HG03521 (cell line): ENCODE results near the gene GRWD1.

Source experiments
- ATAC-seq: cut with Tn5 transposase; IDR thresholded peaks from one replicate; pipeline ENCODE4 v1.9.1; 2021; ENCODE audit warnings: mild to moderate bottlenecking, moderate library complexity; ENCODE audit not compliant: unreplicated experiment

Gene GRWD1

DNA sequence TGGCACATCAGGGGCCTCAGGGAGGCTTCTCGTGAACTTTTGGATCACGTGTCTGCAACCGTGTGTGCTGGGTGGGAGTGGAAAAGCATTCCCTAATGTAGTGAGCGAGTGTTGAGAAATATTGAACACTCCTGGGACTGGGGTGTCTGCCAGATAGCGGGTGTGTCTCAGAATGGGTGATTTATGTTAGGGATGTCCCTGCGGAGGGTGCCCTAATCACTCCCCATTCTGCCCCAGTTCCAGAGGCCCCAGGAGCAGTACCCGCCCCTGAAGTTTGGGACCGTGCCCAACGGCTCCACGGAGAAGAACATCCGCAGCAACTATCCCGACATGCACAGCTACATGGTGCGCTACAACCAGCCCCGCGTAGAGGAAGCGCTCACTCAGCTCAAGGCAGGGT lies 24.2 kb upstream of the GRWD1 start:
- no peak for ATAC-seq

DNA sequence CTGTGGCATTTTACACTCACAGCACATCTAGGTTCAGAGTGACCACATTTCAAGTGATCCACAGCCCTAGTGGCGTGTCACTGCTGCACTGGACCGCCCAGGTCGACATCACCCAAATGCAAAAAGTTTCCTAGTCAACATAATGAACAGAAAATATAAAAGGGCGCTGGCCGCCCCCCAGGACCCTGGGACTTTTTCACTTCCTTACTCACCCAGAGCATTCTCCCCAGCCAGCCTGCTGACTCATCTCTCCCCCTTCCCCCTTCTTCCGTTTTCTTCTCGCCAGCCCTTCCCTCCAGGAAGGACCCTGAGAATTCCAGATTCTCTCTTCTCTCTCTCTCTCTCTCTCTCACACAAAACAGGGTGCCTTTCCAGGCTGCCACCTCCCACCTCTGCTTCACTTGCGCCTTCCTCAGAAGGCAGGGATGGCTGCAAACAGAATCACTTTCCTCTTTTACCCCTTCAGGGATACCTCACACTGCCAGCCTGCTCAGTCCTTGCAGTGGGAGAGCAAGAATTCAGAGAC lies 21.0 kb upstream of the GRWD1 start:
- no peak for ATAC-seq

- ATAC-seq = no peak
Measured at GRCh38 chr19:48428670-48429069, 17.1 kb upstream of the GRWD1 start.

DNA sequence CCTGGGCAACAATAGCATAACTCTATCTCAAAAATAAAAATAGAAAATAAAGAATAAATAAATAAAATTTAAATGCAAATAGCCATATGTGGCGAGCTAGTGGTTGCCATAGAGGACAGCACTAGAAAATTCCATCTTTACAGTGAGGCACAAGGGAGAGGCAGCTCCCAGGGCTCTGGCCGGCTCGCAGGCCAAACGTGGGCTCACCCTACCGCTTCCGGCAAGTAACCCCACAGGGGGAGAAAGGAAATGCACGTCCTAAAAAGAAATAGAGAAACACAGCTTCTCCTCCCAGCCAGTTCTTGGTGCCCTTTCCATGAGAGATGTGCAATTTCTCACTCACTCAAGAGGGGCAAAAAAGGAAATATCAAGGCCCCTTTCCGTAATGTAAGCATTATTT lies 12.4 kb upstream of the GRWD1 start:
- ATAC-seq = no peak

DNA sequence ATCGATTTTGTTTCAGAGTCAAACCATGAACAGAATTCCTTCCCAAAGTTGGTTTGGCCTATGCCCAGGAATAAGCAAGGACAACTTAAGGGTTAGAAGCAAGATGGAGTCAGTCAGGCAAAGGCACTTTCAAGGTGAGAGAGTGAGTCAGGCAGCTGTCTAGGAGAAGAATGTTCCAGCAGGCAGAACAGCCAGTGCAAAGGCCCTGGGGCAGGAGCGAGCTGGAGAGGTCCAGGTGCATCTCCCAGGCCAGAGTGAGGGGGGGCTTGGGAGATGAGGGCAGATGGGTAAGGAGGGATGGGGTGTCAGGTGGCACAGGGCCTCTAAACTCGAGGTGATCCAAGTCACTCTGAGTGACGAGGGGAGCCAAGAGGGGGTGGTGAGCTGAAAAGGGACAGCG lies 9.2 kb upstream of the GRWD1 start:
- ATAC-seq = no peak

DNA sequence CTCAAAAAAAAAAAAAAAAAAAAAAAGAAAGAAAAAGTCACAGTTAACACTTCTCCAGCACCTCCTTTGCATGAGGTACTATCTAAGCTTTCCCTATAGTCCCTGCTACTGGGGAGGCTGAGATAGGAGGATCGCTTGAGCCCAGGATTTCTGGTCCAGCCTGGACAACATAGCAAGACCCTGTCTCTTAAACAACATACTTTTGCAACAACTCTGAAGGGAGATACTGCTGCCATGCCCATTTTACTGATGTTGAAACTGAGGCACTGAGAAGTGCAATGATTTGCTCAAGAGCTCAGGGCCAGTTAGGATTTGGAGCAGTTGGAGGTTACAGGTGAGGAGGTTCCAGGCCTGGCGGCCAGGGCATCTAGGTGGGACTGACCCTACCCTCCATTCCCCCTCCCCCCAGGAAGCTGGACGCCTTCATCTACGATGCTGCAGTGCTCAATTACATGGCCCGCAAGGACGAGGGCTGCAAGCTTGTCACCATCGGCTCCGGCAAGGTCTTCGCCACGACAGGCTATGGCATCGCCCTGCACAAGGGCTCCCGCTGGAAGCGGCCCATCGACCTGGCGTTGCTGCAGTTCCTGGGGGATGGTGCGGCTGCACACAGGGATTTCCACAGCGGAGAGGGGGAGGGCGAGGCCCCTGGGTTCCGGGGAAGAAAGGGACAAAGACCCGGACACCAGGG lies 4.3 kb upstream of the GRWD1 start:
- ATAC-seq = no peak

GRCh38 chr19:48442116-48443035 lies 3.4 kb upstream of the GRWD1 start:
- ATAC-seq = no peak

GRCh38 chr19:48443256-48443655 lies 2.5 kb upstream of the GRWD1 start:
- ATAC-seq = no peak

GRCh38 chr19:48443731-48444128 lies 2.1 kb upstream of the GRWD1 start:
- ATAC-seq = no peak

DNA sequence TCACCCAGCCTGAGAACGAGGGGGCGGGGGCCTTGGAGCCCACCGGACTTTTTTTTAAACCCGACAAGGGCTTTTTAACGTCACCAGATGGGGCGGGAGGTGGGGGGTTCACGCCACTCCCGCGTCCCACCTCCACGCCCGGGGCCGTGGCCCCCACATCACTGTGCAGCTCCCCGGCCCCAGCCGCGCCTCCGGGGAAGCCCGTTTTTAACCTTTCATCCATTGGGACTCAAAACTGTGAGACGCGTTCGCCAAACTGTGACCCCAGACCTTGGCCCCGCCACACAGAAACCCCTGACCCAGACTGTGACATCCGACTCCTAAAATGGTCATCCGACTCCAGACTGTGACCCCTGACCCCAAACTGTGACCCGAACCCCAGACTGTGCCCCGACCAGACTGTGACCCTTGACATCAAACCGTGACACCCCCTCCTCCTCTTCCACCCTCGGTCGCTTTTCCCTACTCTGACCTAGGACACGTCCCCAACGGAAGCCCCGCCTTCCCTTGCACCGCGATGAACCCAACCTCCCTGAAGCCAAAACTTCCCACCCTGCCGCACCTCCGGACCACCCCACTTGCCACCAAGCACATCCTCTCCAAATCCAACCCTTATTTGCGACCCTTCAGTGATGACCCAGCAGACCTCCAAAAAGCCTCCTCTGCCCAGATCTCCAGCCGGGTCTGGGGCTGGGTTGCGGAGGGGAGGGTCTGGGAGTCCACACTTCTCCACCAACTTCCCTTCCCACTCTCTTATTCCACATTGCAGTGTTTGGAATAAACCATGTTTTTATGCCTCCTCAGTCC lies 1.5 kb upstream of the GRWD1 start:
- ATAC-seq = no peak

DNA sequence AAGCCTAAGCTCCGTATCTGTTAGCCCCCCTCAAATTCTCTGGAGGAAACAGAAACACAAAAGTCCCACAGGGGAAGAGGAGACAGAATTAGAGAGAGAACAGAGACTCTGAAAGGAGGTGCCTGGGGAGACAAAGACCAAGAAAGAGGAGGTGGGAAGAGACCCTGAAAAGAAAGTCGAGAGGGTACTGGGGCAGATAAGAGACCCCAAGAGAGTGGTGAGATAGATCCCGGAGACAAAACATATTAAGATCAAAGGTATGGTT lies 915 bp upstream of the GRWD1 start:
- ATAC-seq = no peak

DNA sequence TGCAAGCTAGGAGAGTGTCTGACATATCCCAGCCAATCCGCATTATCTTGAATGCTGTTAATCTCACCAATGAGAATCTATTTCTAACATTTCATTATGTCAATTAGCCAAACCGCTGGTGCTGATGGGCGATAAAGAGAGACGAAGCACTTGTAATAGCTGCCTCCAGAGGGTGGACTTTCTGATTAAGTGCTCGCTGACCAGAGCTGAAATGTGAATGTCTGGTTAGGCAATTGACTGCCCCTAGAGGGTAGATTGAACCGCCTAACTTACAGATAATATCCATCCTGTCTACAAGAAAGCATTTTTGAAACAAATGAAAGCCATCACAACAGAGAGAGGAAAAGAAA lies 552 bp upstream of the GRWD1 start:
- peak; percentile 15 for ATAC-seq

DNA sequence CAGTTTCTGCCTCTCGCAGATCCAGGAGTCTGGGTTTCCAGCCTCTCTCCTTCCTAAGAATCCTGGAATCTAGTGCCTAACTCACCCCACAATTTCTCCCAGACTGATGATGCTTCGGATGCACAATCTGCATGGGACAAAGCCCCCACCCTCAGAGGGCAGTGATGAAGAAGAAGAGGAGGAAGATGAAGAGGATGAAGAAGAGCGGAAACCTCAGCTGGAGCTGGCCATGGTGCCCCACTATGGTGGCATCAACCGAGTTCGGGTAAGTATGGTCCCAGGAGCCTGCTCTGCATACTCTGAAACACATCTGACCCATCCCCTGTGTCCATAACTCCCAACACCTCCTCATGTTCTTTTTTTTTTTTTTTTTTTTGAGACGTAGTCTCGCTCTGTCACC lies 796 bp downstream of the GRWD1 start:
- no peak for ATAC-seq

GRCh38 chr19:48448563-48448962 lies 2.8 kb downstream of the GRWD1 start:
- ATAC-seq = no peak

DNA sequence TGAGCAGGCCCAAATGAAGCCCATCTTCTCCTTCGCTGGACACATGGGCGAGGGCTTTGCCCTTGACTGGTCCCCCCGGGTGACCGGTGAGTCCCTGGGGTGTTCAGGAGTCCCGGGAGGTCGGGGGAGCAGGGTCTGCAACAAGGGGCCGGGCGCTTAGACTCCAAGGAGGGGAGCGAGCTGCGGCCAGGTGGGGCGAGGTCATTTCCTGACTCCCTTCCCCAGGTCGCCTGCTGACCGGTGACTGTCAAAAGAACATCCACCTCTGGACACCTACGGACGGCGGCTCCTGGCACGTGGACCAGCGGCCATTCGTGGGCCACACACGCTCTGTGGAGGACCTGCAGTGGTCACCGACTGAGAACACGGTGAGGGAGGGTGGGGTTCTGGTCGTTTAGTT lies 4.7 kb downstream of the GRWD1 start:
- no peak for ATAC-seq

DNA sequence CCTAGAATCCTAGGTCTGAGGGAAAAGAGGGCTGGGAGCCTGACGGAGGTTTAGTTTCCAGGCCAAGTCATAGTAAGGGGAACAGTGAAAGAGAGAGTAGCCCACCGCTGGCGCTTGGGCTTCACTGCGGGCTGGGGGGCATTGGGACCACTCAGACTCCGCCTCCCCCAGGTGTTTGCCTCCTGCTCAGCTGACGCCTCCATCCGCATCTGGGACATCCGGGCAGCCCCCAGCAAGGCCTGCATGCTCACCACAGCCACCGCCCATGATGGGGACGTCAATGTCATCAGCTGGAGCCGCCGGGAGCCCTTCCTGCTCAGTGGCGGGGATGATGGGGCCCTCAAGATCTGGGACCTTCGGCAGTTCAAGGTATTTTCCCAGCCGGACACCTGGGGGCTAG lies 5.1 kb downstream of the GRWD1 start:
- ATAC-seq = no peak

- ATAC-seq = no peak
Measured at GRCh38 chr19:48451624-48452023, 5.8 kb downstream of the GRWD1 start.

DNA sequence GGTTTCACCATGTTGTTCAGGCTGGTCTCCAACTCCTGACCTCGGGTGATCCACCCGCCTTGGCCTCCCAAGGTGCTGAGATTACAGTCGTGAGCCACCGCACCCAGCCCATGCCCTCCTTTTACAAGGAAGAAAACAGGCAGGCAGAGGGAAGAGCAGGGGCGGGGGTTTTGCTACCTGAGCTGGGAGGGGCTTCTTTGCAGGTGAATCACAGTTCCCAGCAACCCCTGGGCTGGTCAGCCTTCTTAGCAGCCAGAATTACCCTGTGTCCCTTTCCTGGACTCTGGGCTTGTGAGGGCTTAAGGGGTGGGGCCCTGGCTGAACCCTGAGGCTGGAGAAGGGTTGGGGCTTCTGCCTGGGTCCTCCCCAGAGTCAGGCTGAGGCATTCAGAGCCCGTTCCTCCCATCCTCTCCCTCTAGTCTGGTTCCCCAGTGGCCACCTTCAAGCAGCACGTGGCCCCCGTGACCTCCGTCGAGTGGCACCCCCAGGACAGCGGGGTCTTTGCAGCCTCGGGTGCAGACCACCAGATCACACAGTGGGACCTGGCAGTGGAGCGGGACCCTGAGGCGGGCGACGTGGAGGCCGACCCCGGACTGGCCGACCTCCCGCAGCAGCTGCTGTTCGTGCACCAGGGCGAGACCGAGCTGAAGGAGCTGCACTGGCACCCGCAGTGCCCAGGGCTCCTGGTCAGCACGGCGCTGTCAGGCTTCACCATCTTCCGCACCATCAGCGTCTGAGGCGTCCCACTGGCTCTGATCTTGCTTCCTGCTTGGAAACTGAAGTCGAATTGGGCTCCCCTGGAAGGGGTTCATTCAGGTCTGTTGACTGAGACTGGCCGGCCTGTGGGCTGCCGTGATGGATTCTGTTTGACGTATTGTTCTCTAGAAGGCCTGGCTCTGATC lies 6.8 kb downstream of the GRWD1 start:
- ATAC-seq = no peak

GRCh38 chr19:48454150-48454730 lies 8.5 kb downstream of the GRWD1 start:
- no peak for ATAC-seq

GRCh38 chr19:48455171-48455907 lies 9.6 kb downstream of the GRWD1 start, which contains the start of gene KCNJ14:
KCNJ14 (plus strand) TSS chr19:48455574; CDS start chr19:48461725, 6,151 bp downstream.
- ATAC-seq = no peak
